RKO (cell line): Measurements from ENCODE around the gene BAIAP2.
A peak's percentile ranks its signal among the peaks of the same experiment; 100 is the strongest.

Experiments
- DNase-seq: peaks from one replicate; pipeline ENCODE4 v3.0.0-alpha.2; 2016; ENCODE audit warnings: low spot score

The BAIAP2 gene

GRCh38 chr17:81110488-81111040, 75.6 kb downstream of the BAIAP2 start:
- no peak for DNase-seq

- DNase-seq, result no peak
These were observed 76.1 kb downstream of the BAIAP2 start for GRCh38 chr17:81111066-81111465.

- DNase-seq, result no peak
These were observed 77.5 kb downstream of the BAIAP2 start for GRCh38 chr17:81112450-81112849.

- no peak for DNase-seq
These were observed 78.3 kb downstream of the BAIAP2 start for GRCh38 chr17:81113158-81113724.

GRCh38 chr17:81114351-81115093, 79.6 kb downstream of the BAIAP2 start:
- no peak for DNase-seq

- DNase-seq, result no peak
These were observed 80.3 kb downstream of the BAIAP2 start for GRCh38 chr17:81115219-81115618.

- no peak for DNase-seq
These were observed 81.0 kb downstream of the BAIAP2 start for GRCh38 chr17:81115749-81116464.

GRCh38 chr17:81116704-81117103, 81.8 kb downstream of the BAIAP2 start:
- DNase-seq, result no peak

GRCh38 chr17:81117672-81118198, 82.8 kb downstream of the BAIAP2 start:
- no peak for DNase-seq

- DNase-seq, result no peak
These were observed 83.6 kb downstream of the BAIAP2 start for GRCh38 chr17:81118308-81119221.

- DNase-seq, result peak; percentile 92
These were observed 84.5 kb downstream of the BAIAP2 start for GRCh38 chr17:81119223-81120148.

- no peak for DNase-seq
These were observed 85.2 kb downstream of the BAIAP2 start for GRCh38 chr17:81120149-81120484.

GRCh38 chr17:81120695-81121621, 86.0 kb downstream of the BAIAP2 start:
- DNase-seq, result no peak

- no peak for DNase-seq
These were observed 87.1 kb downstream of the BAIAP2 start for GRCh38 chr17:81121841-81122733.

- DNase-seq, result no peak
These were observed 88.4 kb downstream of the BAIAP2 start for GRCh38 chr17:81123052-81124048.

GRCh38 chr17:81124377-81124776, 89.4 kb downstream of the BAIAP2 start:
- no peak for DNase-seq

GRCh38 chr17:81125573-81126081, 90.7 kb downstream of the BAIAP2 start:
- DNase-seq, result no peak
